HCT116 (cell line): ENCODE results near the gene CLTA. TPM values are rescaled to one million over a fixed set of nuclear protein-coding genes. Genes with fewer than 3 reads are reported as not detected.
"Not testable (repeated sequence)": the region's sequence is repeated elsewhere in the genome, so short reads cannot be mapped to it uniquely, and the experiment has no call there.

Source experiments
- ATAC-seq: fragments of 200-7000 bp; cut with Tn5 transposase; 2 replicates; pipeline ENCODE4 v1.9.1; 2020; ENCODE audit warnings: mild to moderate bottlenecking, moderate library complexity
- BruUV-seq: library from RNA; stranded (reverse); fragments of 400-500 nt; replicated peaks from 2 replicates; lab custom pipeline; 2021; lab: Mats Ljungman, UMichigan
- CTCF ChIA-PET: fragments of 300-600 bp; sonication (Branson Sonifier 250); formaldehyde crosslinking; loops from one replicate; lab custom pipeline; 2021; ENCODE audit warnings: antibody characterized with exemption; lab: Charles Lee
- POLR2A ChIA-PET: fragments of 300-600, 350-600 bp; sonication (Branson Sonifier 250); formaldehyde crosslinking; loops from one replicate; lab custom pipeline; 2021; ENCODE audit warnings: antibody characterized with exemption; lab: Charles Lee
- RAD21 ChIA-PET, 2 experiments: fragments of 300-600 bp; sonication (Branson Sonifier 250); formaldehyde crosslinking; loops; one replicate each; lab custom pipeline; 2023; ENCODE audit warnings: low total read pairs in 2 of 2; ENCODE audit not compliant: uncharacterized antibody in 2 of 2, unreplicated experiment in 2 of 2, low non-redundant PET in 1 of 2; lab: Charles Lee
- DNase-seq: peaks from one replicate; pipeline ENCODE4 v3.0.0-alpha.2; 2010; ENCODE audit warnings: low read depth, low spot score
- H2AFZ ChIP-seq: fragments of 200-600 bp; shearing (Covaris generic), sonication (generic); 2 replicates; pipeline ENCODE4 v1.6.1; 2017; ENCODE audit warnings: low read depth, mixed run types, mixed read lengths, antibody characterized with exemption, low read length; ENCODE audit not compliant: poor library complexity, severe bottlenecking
- H3K27ac ChIP-seq: 2 replicates; pipeline ENCODE4 v1.5.1; 2012; ENCODE audit warnings: low read depth, low read length
- H3K27me3 ChIP-seq: fragments of 200-600 bp; sonication (generic); 2 replicates; pipeline ENCODE4 v1.6.1; 2016; ENCODE audit warnings: mixed run types, low read length, mixed read lengths; ENCODE audit not compliant: insufficient read depth
- H3K36me3 ChIP-seq, 2 experiments: fragments of 200-500 bp in 1 of 2; fragments of 200-600 bp in 1 of 2; sonication (Bioruptor generic) in 1 of 2; sonication (generic) in 1 of 2; 2 replicates each; pipeline versions ENCODE4 v1.5.1 to v1.6.1; 2014 to 2016; ENCODE audit warnings: low read length in 2 of 2, inconsistent platforms in 1 of 2, mixed read lengths in 1 of 2, mixed run types in 1 of 2; ENCODE audit not compliant: insufficient read depth in 2 of 2, control insufficient read depth in 1 of 2
- H3K4me1 ChIP-seq, 2 experiments: fragments of 200-600 bp in 1 of 2; sonication (generic) in 1 of 2; 2 replicates each; pipeline versions ENCODE4 v1.5.1 to v1.6.1; 2012 to 2017; ENCODE audit warnings: low read length in 2 of 2, inconsistent platforms in 1 of 2, mild to moderate bottlenecking in 1 of 2, mixed read lengths in 1 of 2, mixed run types in 1 of 2, moderate library complexity in 1 of 2; ENCODE audit not compliant: insufficient read depth in 2 of 2, control insufficient read depth in 1 of 2
- H3K4me2 ChIP-seq: fragments of 200-600 bp; sonication (generic); 2 replicates; pipeline ENCODE4 v1.6.1; 2017; ENCODE audit warnings: mixed run types, low read length, mixed read lengths
- H3K4me3 ChIP-seq, 2 experiments: fragments of 200-600 bp in 1 of 2; sonication (generic) in 1 of 2; replicated peaks in 1 of 2; 2 replicates each; pipeline ENCODE4 v1.5.1; 2011 to 2016; ENCODE audit warnings: low read length in 2 of 2, control low read depth in 1 of 2, low read depth in 1 of 2, mild to moderate bottlenecking in 1 of 2, mixed read lengths in 1 of 2, mixed run types in 1 of 2
- H3K79me2 ChIP-seq: fragments of 200-600 bp; sonication (generic); 2 replicates; pipeline ENCODE4 v1.6.1; 2017; ENCODE audit warnings: mild to moderate bottlenecking, mixed run types, low read length, moderate library complexity, mixed read lengths; ENCODE audit not compliant: insufficient read depth
- H3K9ac ChIP-seq: fragments of 200-600 bp; sonication (generic); 2 replicates; pipeline ENCODE4 v1.6.1; 2016; ENCODE audit warnings: low read length, mixed read lengths
- H3K9me2 ChIP-seq: fragments of 200-600 bp; sonication (generic), shearing (Covaris generic); 2 replicates; pipeline ENCODE4 v1.6.1; 2017; ENCODE audit warnings: mixed run types, mild to moderate bottlenecking, moderate library complexity; ENCODE audit not compliant: insufficient read depth
- H3K9me3 ChIP-seq, 2 experiments: fragments of 200-500 bp in 1 of 2; fragments of 200-600 bp in 1 of 2; sonication (Bioruptor generic) in 1 of 2; sonication (generic) in 1 of 2; 2 replicates each; pipeline ENCODE4 v1.6.1; 2014 to 2017; ENCODE audit warnings: low read length in 2 of 2, mixed read lengths in 2 of 2, inconsistent platforms in 1 of 2, low read depth in 1 of 2, mild to moderate bottlenecking in 1 of 2, mixed run types in 1 of 2, moderate library complexity in 1 of 2; ENCODE audit not compliant: control insufficient read depth in 1 of 2, insufficient read depth in 1 of 2
- H4K20me1 ChIP-seq: fragments of 200-600 bp; sonication (generic), shearing (Covaris generic); 2 replicates; pipeline ENCODE4 v1.6.1; 2017; ENCODE audit warnings: mixed run types, mild to moderate bottlenecking, moderate library complexity; ENCODE audit not compliant: insufficient read depth
- CBX3 ChIP-seq: IDR thresholded peaks from 2 replicates; pipeline ENCODE4 v1.6.1; 2012; ENCODE audit warnings: low read depth
- CEBPB ChIP-seq: IDR thresholded peaks from 2 replicates; pipeline ENCODE4 v1.6.1; 2012; ENCODE audit warnings: low read depth
- EGR1 ChIP-seq: IDR thresholded peaks from 2 replicates; pipeline ENCODE4 v1.6.1; 2012; ENCODE audit warnings: low read depth
- ELF1 ChIP-seq: IDR thresholded peaks from 2 replicates; pipeline ENCODE4 v1.6.1; 2012; ENCODE audit warnings: low read depth, borderline replicate concordance
- EZH2 ChIP-seq: fragments of 200-600 bp; sonication (generic); IDR thresholded peaks from 2 replicates; pipeline ENCODE4 v1.6.1; 2017; ENCODE audit warnings: antibody characterized with exemption, mixed run types
- EZH2phosphoT487 ChIP-seq: fragments of 200-600 bp; IDR thresholded peaks from 2 replicates; pipeline ENCODE4 v1.6.1; 2018; ENCODE audit warnings: antibody characterized with exemption, borderline replicate concordance
- JUND ChIP-seq: IDR thresholded peaks from 2 replicates; pipeline ENCODE4 v1.6.1; 2012
- SIN3A ChIP-seq: IDR thresholded peaks from 2 replicates; pipeline ENCODE4 v1.6.1; 2012; ENCODE audit warnings: low read depth
- SP1 ChIP-seq: IDR thresholded peaks from 2 replicates; pipeline ENCODE4 v1.6.1; 2012; ENCODE audit warnings: low read depth
- YY1 ChIP-seq: IDR thresholded peaks from 2 replicates; pipeline ENCODE4 v1.6.1; 2011; ENCODE audit warnings: low read length, low read depth, moderate library complexity, mild to moderate bottlenecking; ENCODE audit not compliant: insufficient replicate concordance; ENCODE audit errors: extremely low read depth
- ZNF274 ChIP-seq: fragments of 200-500 bp; sonication (Bioruptor generic); IDR thresholded peaks from 2 replicates; pipeline ENCODE4 v1.6.1; 2014; ENCODE audit warnings: mild to moderate bottlenecking, low read depth, low read length, inconsistent platforms
- intact Hi-C: fragments of 100-400 bp; cut with micrococcal nuclease; formaldehyde crosslinking; loops from 2 replicates; pipeline ENCODE4 v1.10.0; 2022
- total RNA-seq: library from RNA; stranded (reverse); gene quantifications from one replicate; pipeline ENCODE4 v1.2.1, GENCODE V29; 2021; ENCODE audit not compliant: unreplicated experiment
- TF ChIP-seq, protein P1 (sequence below): IDR thresholded peaks from 2 replicates; pipeline ENCODE4 v1.6.1; 2012; ENCODE audit warnings: low read depth
- TF ChIP-seq, protein P2 (sequence below): IDR thresholded peaks from 2 replicates; pipeline ENCODE4 v1.6.1; 2012
- TF ChIP-seq, protein P3 (sequence below): IDR thresholded peaks from 2 replicates; pipeline ENCODE4 v1.6.1; 2012
- TF ChIP-seq, protein P4 (sequence below): IDR thresholded peaks from 2 replicates; pipeline ENCODE4 v1.6.1; 2011; ENCODE audit warnings: mild to moderate bottlenecking, low read length, moderate library complexity; ENCODE audit not compliant: insufficient replicate concordance; ENCODE audit errors: extremely low read depth

Gene CLTA
- total RNA-seq, 1 experiment from 2014 or later, result 152 TPM

DNA sequence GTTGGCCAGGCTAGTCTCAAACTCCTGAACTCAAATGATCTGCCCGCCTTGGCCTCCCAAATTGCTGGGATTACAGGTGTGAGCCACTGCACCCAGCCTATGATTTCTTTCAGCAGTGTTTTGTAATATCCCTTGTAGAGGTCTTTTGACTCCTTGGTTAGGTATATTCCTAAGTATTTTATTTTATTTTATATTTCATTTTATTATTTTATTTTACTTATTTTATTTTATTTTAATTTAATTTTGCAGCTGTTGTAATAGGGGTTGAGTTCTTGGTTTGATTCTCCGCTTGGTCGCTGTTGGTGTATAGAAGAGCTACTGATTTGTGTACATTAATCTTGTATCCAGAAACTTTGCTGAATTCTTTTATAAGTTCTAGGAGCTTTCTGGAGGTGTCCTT is 49.0 kb downstream of the CLTA start:
- ATAC-seq, CTCF ChIA-PET, POLR2A ChIA-PET: not testable (repeated sequence)

DNA sequence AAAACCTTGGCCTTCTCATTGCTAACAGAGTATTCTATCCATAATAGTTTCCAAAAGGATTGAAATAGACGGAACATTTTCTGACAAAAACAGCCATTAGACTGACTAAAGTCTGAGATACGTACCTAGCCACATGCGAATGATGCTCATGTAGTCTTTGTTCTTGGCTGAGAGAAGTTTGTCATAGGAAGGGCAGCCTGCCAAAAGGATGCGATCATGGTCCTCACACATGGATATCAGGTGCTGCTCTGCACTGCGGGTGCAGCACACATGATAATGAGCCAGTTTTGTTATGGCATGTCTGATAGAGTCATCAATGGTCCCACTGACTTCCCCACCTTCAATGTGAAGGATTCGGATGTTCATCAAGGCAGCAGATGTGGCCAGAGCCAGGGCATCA is 55.2 kb downstream of the CLTA start:
- no peak overlapping the region for H3K4me3 ChIP-seq
- ChIA-PET CTCF (interaction anchor here (1.0 kb wide), 1 partner anchor 83 kb away, joined by 3 read pairs; no protein-coding TSS in a partner anchor), RAD21 (no interaction called here), POLR2A (no interaction called here)
- H3K36me3 ChIP-seq, result peaks cover 0 to 3% of the 10 kb centered on the region in 2 experiments; a peak in 2 of 4 replicates
- H3K27ac ChIP-seq, result no peak overlapping the region
- no peaks in the 10 kb centered on the region for H3K9me2 ChIP-seq
- no peaks in the 10 kb centered on the region; the same call in 1 of the 2 replicates for H3K79me2 ChIP-seq
- TF ChIP-seq, protein P1, sequence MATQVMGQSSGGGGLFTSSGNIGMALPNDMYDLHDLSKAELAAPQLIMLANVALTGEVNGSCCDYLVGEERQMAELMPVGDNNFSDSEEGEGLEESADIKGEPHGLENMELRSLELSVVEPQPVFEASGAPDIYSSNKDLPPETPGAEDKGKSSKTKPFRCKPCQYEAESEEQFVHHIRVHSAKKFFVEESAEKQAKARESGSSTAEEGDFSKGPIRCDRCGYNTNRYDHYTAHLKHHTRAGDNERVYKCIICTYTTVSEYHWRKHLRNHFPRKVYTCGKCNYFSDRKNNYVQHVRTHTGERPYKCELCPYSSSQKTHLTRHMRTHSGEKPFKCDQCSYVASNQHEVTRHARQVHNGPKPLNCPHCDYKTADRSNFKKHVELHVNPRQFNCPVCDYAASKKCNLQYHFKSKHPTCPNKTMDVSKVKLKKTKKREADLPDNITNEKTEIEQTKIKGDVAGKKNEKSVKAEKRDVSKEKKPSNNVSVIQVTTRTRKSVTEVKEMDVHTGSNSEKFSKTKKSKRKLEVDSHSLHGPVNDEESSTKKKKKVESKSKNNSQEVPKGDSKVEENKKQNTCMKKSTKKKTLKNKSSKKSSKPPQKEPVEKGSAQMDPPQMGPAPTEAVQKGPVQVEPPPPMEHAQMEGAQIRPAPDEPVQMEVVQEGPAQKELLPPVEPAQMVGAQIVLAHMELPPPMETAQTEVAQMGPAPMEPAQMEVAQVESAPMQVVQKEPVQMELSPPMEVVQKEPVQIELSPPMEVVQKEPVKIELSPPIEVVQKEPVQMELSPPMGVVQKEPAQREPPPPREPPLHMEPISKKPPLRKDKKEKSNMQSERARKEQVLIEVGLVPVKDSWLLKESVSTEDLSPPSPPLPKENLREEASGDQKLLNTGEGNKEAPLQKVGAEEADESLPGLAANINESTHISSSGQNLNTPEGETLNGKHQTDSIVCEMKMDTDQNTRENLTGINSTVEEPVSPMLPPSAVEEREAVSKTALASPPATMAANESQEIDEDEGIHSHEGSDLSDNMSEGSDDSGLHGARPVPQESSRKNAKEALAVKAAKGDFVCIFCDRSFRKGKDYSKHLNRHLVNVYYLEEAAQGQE, result no peak
- no peak for TF ChIP-seq SP1
- TF ChIP-seq EZH2phosphoT487, result no peak
- TF ChIP-seq, protein P2, sequence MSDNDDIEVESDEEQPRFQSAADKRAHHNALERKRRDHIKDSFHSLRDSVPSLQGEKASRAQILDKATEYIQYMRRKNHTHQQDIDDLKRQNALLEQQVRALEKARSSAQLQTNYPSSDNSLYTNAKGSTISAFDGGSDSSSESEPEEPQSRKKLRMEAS, result no peak
- TF ChIP-seq ZNF274, result no peak
- TF ChIP-seq EZH2, result no peak
- TF ChIP-seq JUND, result no peak
- TF ChIP-seq EGR1, result no peak
- TF ChIP-seq, protein P3, sequence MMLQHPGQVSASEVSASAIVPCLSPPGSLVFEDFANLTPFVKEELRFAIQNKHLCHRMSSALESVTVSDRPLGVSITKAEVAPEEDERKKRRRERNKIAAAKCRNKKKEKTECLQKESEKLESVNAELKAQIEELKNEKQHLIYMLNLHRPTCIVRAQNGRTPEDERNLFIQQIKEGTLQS, result no peak
- no peak for TF ChIP-seq SIN3A
- TF ChIP-seq CBX3, result no peak
- TF ChIP-seq CEBPB, result no peak
- TF ChIP-seq, protein P4, sequence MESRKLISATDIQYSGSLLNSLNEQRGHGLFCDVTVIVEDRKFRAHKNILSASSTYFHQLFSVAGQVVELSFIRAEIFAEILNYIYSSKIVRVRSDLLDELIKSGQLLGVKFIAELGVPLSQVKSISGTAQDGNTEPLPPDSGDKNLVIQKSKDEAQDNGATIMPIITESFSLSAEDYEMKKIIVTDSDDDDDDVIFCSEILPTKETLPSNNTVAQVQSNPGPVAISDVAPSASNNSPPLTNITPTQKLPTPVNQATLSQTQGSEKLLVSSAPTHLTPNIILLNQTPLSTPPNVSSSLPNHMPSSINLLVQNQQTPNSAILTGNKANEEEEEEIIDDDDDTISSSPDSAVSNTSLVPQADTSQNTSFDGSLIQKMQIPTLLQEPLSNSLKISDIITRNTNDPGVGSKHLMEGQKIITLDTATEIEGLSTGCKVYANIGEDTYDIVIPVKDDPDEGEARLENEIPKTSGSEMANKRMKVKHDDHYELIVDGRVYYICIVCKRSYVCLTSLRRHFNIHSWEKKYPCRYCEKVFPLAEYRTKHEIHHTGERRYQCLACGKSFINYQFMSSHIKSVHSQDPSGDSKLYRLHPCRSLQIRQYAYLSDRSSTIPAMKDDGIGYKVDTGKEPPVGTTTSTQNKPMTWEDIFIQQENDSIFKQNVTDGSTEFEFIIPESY, result no peak
- TF ChIP-seq YY1, result no peak
- TF ChIP-seq ELF1, result no peak
- ATAC-seq (no peak), DNase-seq (no peak)
- H3K9me3 ChIP-seq, result no peaks in the 10 kb centered on the region
- H2AFZ ChIP-seq, result no peak overlapping the region
- BruUV-seq, result no TSS peak
- no peaks in the 10 kb centered on the region for H4K20me1 ChIP-seq
- no peak overlapping the region for H3K9ac ChIP-seq
- no peaks in the 10 kb centered on the region for H3K4me1 ChIP-seq
- H3K4me2 ChIP-seq, result no peak overlapping the region
- intact Hi-C loops, result no loop called here
- H3K27me3 ChIP-seq, result no peaks in the 10 kb centered on the region

More for the DNA sequence above, 49.0 kb downstream of the CLTA start:
- RAD21 ChIA-PET, H3K4me1 ChIP-seq, H3K36me3 ChIP-seq, H3K79me2 ChIP-seq, DNase-seq, H3K9me2 ChIP-seq, H2AFZ ChIP-seq, intact Hi-C loops, H3K4me3 ChIP-seq, H3K27ac ChIP-seq, BruUV-seq, H3K4me2 ChIP-seq, H3K9ac ChIP-seq, H3K9me3 ChIP-seq, H4K20me1 ChIP-seq, H3K27me3 ChIP-seq: not testable (repeated sequence)
